ENCODE data around the gene SRGAP2B. TPM values are rescaled to one million over a fixed set of nuclear protein-coding genes. Genes with fewer than 3 reads are reported as not detected.
"Not testable (repeated sequence)": the region's sequence is repeated elsewhere in the genome, so short reads cannot be mapped to it uniquely, and the experiment has no call there.

Gene SRGAP2B
- total RNA-seq, 3 donors from 2014 or later: 10.0 to 11.0 (median 10.8) TPM

DNA sequence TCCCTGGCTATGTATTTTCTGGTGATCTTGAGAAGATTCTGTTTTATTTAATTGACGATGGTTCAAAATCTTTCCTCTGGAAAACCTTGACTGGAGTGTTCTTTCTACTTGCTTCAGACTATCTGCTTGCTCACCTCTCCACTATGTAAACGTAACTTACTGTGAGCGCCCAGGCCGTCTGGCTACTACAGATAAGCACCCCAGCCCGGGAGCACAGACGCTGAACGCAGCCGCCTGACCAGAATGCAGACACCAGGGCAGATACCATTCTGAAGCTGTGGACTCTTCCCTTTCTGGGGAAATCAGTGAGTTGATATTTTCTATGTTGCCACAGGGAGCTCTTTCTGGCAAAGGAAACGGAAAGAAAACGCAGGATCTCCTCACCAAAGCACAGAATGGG, 28.6 kb downstream of the SRGAP2B start:
- H3K27me3 Mint-ChIP-seq (ENCODE audit: low read depth): not testable (repeated sequence)

DNA sequence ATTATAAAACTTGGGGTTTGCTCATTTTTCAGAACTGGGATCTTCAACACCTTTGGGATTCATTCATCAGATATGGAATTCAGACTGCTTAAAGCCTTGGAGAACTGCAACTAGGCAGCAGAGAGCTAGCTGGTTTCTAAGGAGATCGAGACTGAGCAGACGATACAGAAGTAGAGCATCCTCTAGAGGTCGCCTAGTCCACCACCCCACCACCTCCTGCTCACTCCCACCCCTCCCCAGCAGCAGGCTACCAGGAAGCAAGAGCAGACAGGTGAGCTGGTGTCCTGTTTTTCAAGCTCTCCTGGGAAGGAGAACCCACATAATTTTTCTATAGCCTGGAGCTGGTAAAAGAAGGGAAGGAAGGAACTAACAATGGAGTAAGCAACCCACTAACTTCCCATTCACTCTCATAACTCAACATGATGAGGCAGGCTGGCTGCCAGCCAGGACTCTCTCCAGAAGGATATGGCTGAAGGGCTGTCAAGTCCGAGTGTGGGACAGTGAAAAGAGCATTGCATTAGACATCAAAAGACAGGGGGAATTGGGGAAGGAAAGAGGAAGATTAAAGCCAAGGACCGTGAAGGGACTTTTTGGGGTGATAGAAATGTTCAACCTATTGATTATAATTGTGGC, 29.8 kb downstream of the SRGAP2B start:
- not testable (repeated sequence) for H3K4me3 Mint-ChIP-seq; DNase-seq; H3K9me3 Mint-ChIP-seq; ATAC-seq; H3K27me3 Mint-ChIP-seq (ENCODE audit: low read depth); H3K4me1 Mint-ChIP-seq (ENCODE audit: low read depth); H3K36me3 Mint-ChIP-seq (ENCODE audit: insufficient read depth)

More for the DNA sequence above, 28.6 kb downstream of the SRGAP2B start:
- H3K4me3 Mint-ChIP-seq; ATAC-seq; H3K4me1 Mint-ChIP-seq (ENCODE audit: low read depth); H3K36me3 Mint-ChIP-seq (ENCODE audit: insufficient read depth); H3K9me3 Mint-ChIP-seq; DNase-seq: not testable (repeated sequence)

DNA sequence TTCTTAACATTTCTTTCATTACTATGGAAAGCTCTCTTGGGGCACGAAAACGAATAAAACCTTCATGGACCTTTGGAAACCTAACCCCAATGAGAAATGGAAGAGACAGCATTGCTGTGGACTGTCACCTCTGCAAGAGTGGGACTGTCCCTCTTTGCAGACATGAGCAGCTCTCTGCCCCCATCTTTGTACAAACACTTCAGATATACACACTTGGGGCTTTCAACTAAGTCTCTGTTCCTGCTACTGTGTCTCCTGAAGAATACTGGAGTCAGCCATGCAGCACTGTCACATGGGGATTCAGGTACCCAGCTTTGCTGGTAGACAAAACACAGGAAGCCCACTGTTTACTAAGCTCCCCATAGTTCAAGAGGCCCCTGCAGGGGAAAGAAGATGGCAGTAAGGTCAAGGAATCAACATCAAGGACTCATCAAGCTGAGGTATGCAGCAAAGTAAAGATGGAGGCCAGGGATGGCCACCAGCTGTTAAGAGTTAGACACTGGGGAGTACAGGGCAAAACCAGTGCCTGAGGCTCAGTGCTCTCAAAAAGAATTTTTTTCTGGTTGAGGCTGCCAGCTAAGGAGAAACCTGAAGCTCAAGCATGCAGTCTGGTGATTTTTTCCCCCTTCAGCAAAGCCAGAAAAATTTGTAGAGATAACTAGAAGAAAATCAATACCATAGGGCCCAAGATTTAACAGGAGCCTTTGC, 31.0 kb downstream of the SRGAP2B start:
- not testable (repeated sequence) for DNase-seq; H3K36me3 Mint-ChIP-seq (ENCODE audit: insufficient read depth); H3K27me3 Mint-ChIP-seq (ENCODE audit: low read depth); H3K4me1 Mint-ChIP-seq (ENCODE audit: low read depth); H3K4me3 Mint-ChIP-seq; H3K9me3 Mint-ChIP-seq; ATAC-seq

DNA sequence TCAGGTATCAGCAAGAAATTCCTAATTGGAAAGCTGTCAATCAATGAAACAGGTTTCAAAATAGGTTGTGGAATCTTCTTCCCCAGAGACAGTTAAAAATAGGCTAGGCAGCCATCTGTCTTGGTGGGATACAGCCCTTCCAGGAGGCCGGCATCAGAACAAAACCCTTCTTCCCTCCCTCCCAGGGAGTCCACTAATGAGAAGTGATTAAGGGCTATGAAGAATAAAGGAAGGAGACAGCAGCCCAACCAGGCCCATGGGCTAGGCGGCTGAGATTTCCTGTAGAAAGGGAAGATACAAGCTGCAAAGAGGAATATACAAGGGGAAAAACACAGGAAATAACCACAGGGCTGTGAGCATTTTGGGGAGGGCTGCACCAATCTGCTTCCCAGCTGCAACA, 31.8 kb downstream of the SRGAP2B start:
- not testable (repeated sequence) for H3K9me3 Mint-ChIP-seq; H3K4me1 Mint-ChIP-seq (ENCODE audit: low read depth); DNase-seq; H3K36me3 Mint-ChIP-seq (ENCODE audit: insufficient read depth); ATAC-seq; H3K27me3 Mint-ChIP-seq (ENCODE audit: low read depth); H3K4me3 Mint-ChIP-seq

DNA sequence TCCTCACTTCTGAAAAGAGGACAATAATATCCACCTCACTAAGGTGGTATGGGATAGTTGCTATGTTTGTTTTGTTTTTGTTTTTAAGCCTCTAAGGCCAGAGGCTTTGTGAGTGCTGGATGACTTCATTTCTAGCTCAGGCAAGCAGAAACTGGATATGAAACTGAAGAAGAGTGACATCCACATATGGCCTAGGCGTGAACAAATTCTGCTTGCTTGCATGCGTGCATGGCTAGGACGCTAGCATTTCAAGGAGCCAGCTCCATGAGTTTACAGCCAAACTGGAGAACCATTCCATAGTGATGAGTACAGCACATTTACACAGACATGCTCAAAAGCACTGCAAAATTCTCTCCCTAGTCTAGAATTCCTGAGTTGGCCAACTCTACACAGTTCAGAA, 36.9 kb downstream of the SRGAP2B start:
- H3K36me3 Mint-ChIP-seq (ENCODE audit: insufficient read depth); ATAC-seq; H3K9me3 Mint-ChIP-seq; H3K4me3 Mint-ChIP-seq; H3K27me3 Mint-ChIP-seq (ENCODE audit: low read depth); DNase-seq; H3K4me1 Mint-ChIP-seq (ENCODE audit: low read depth): not testable (repeated sequence)

DNA sequence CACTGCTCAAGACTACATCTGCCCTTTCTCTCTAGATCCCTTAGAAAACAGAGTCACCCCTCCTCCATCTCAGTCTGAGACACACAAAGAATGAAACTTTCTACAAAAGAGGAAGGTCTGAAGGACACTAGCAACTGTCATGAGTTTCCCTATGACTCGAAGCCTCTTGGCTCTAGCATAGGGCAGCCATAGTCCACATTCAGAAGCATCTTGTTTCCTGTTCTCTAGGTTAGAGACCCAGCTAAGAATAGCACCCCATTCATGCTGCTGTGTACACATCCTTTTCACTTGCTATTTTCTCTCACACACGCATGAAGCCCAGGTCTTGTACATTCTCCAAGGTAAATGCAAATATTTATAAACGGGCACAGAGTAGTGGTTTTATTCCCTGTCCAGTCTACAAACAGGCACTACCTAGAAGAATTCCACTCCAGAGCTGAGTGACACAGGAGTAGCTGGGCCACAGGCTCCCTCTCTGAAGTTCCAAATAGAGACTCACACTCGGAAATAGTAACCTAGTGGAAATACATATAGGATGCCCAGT, 39.8 kb downstream of the SRGAP2B start:
- H3K27me3 Mint-ChIP-seq (ENCODE audit: low read depth); H3K4me1 Mint-ChIP-seq (ENCODE audit: low read depth); H3K4me3 Mint-ChIP-seq; H3K36me3 Mint-ChIP-seq (ENCODE audit: insufficient read depth); H3K9me3 Mint-ChIP-seq; DNase-seq: not testable (repeated sequence)
- peak in 1 of 2 donors; percentile 62 for ATAC-seq

DNA sequence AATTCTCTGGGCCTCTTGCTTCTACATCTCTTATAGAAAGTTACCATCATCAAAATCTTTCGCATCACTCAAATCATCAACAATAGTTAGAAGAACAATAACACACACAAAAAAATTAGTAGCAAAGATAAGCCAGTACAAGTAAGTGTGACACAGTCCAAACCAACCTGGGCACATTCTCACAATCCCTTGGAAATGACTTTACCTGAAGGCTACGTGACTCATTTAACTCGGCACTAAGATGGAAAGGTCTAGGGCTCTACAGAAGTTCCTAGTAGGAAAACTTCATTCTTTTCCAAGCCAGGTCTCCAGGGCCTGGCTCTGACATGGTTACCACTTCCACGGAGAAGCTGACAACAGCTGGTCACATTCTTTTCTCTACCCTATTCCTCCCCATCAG, 41.7 kb downstream of the SRGAP2B start:
- not testable (repeated sequence) for DNase-seq; ATAC-seq; H3K36me3 Mint-ChIP-seq (ENCODE audit: insufficient read depth); H3K4me3 Mint-ChIP-seq; H3K27me3 Mint-ChIP-seq (ENCODE audit: low read depth); H3K9me3 Mint-ChIP-seq; H3K4me1 Mint-ChIP-seq (ENCODE audit: low read depth)

DNA sequence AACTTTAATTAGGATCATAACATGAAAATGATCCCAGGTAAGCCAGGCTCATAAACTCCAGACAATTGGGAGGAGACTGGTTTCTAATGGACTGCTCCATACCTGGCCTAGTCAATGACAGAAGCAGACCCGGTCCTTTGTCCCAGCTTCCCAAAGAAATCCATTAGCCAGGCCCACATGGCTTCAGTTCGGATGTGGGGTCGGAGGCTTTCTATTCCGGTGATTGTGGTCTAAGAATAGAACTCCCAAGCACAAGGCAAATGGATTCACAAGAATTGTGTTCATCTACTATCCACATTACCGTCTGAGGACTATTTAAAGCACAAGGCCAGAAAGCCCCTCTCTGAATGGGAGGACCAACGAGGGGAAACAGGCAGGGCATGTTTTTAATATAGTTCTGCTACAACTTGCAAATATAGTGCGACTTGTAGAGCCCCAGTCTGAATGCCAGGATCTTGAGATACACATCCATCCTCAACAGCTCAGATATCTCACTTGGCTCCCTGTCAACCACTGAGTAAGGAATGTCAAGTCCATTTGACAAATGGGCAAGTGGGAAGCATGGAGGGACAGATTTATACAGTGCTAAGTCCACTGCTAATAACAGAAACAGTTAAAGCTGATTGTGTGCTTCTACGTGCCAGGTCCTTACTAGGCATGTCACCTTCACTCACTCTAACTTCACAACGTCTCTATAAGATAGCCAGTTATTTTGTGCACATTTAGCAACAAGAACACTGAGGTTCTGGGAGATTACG, 42.9 kb downstream of the SRGAP2B start:
- not testable (repeated sequence) for H3K36me3 Mint-ChIP-seq (ENCODE audit: insufficient read depth); H3K4me3 Mint-ChIP-seq; H3K4me1 Mint-ChIP-seq (ENCODE audit: low read depth); H3K9me3 Mint-ChIP-seq; ATAC-seq; H3K27me3 Mint-ChIP-seq (ENCODE audit: low read depth); DNase-seq

DNA sequence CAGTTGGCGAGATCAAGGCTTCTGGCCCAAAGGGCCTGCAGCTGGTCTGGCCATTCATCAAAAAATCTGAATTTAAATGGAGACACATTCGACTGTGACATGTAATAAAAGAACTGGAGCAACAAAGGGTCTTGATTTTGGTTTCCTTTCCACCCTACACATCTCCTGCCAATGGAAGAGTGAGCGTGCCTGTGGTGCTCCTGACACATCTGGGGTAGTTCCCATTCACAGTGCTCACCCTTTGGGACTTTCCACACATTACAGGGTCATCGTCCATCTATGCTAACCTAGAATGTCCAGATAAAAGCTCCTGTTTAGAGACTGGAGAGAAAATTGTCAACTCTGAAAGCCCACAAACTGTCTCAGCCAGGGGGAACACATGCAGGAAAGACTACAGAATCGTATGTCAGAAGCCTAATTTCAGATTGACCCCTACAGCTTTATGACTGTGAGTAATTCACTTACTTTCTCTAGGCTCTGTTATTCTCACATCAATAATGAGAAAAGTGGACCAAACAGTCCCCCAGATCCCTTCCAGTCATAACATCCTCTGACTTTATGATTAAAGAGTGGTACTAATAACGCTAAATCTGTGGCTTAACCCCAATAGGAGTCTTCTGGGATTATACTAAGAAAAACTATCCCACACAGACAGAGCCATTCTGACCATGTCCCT, 46.8 kb downstream of the SRGAP2B start:
- ATAC-seq; H3K4me1 Mint-ChIP-seq (ENCODE audit: low read depth); H3K4me3 Mint-ChIP-seq; DNase-seq; H3K36me3 Mint-ChIP-seq (ENCODE audit: insufficient read depth); H3K27me3 Mint-ChIP-seq (ENCODE audit: low read depth); H3K9me3 Mint-ChIP-seq: not testable (repeated sequence)

DNA sequence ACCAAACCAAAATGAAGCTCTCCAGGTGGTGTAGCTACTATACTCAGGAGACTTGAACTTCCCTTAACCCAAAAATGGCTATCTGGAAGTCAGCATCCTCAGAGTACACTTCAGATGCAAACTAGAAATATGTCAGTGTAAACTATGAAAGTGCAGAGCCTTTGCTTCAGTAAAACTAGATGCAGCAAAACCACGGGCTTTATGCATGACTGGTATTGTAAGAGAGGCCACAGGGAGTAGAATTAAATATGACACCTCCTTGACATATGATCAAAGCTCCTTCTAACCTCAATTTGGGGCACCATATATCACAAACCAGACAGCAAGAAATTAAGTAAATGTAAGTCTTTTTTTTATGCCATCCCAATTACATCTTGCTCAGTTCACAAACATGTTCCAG, 47.6 kb downstream of the SRGAP2B start:
- H3K9me3 Mint-ChIP-seq; DNase-seq; H3K4me3 Mint-ChIP-seq; H3K27me3 Mint-ChIP-seq (ENCODE audit: low read depth); H3K4me1 Mint-ChIP-seq (ENCODE audit: low read depth); H3K36me3 Mint-ChIP-seq (ENCODE audit: insufficient read depth): not testable (repeated sequence)
- peak in 1 of 2 donors; percentile 30 for ATAC-seq

DNA sequence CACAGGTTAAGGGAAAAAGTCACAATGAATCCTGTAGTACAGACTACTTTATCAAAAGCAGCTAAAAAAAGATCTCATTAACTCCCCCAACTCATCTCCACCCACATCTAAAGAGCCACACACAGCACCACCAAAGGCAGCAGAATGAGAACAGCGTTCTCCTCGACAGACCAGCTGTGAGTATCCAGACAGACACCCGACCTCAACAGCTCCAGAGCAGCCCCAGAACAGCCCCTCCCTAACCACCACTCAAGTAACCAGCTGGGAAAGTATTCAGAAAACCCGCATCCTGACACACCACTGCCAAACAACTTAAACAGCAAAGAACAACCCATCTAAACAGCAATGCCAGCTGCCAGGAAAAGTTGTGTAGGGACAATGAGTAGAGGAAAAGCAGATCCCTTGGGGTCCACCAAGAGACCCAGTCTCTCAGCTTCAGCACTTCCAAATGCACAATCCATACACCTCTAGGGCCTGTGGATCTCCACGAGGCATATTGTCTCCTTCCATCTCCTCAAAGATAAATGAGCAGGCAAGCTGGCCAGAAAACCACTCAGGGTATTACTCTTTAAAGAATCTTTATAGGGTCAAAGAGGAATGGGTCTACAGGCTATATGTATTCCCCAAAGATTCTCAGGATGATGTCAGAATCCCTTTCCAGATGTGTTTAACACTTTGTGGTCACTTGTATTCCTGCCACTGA, 49.4 kb downstream of the SRGAP2B start:
- not testable (repeated sequence) for H3K9me3 Mint-ChIP-seq; H3K27me3 Mint-ChIP-seq (ENCODE audit: low read depth); ATAC-seq; H3K4me3 Mint-ChIP-seq; H3K36me3 Mint-ChIP-seq (ENCODE audit: insufficient read depth); H3K4me1 Mint-ChIP-seq (ENCODE audit: low read depth); DNase-seq

DNA sequence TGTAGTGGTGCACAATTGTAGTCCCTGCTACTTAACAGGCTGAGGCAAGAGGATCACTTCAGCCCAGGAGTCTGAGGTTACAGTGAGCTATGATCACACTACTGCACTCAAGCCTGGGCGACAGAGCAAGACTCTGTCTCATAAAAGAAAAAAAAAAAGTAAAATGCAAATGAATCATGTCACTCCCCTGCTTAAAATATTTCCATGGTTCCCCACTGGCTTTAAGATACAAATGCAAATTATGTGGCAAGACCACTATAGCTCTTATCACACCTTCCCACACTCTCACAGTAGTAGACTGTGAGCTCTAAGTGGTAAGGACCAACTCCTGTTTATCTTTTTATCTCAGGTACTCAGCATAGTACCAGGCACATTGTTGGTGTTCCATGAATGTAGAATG, 53.6 kb downstream of the SRGAP2B start:
- not testable (repeated sequence) for H3K9me3 Mint-ChIP-seq; DNase-seq; H3K27me3 Mint-ChIP-seq (ENCODE audit: low read depth); H3K4me3 Mint-ChIP-seq; H3K36me3 Mint-ChIP-seq (ENCODE audit: insufficient read depth); H3K4me1 Mint-ChIP-seq (ENCODE audit: low read depth)
- ATAC-seq: peak; percentile 88 to 89

DNA sequence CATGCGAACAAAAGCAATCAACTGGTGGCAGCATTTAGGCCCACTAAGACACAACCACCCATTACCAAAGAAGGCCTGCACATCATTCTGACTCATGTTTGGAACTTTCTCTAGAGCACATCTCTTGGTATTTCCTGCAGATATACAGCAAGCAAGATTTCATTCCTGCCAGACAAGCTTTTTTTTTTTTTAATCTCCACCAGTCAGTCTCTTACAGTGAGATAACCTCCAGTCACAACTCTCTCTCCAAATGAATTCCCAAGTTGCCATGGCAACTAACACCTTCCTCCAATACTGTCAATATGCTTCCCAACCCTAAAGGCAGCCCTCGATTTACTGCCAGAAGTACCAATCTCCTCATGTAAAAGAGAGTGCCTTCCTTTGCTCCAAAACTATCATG, 59.1 kb downstream of the SRGAP2B start:
- H3K4me1 Mint-ChIP-seq (ENCODE audit: low read depth); H3K4me3 Mint-ChIP-seq; DNase-seq; ATAC-seq; H3K36me3 Mint-ChIP-seq (ENCODE audit: insufficient read depth); H3K27me3 Mint-ChIP-seq (ENCODE audit: low read depth); H3K9me3 Mint-ChIP-seq: not testable (repeated sequence)

DNA sequence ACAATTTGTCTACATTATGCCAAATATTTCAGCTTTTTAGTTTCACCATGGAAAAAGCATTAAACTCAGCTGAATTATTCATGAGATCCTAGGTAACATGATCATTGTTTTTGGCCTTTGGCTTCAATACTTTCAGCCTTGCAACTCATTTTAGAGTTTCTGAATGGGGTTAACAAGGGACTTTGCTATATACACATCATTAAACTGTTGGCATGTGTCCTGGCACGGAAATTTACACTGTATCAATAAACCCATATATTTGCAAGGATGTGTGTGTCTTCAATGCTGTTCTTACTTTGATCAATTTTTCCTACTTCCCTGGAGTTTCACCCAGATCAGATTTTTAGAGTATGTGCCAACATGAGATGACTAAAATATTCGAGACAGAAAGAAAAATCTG, 61.6 kb downstream of the SRGAP2B start:
- H3K36me3 Mint-ChIP-seq (ENCODE audit: insufficient read depth): not testable (repeated sequence)

More for the DNA sequence above, 61.6 kb downstream of the SRGAP2B start:
- H3K4me1 Mint-ChIP-seq (ENCODE audit: low read depth); H3K4me3 Mint-ChIP-seq; DNase-seq; H3K27me3 Mint-ChIP-seq (ENCODE audit: low read depth); H3K9me3 Mint-ChIP-seq; ATAC-seq: not testable (repeated sequence)
